Gastrocnemius medialis (tissue), 4 donors: ENCODE measurements around the gene MRPL43.

Source experiments
- CTCF ChIP-seq, 5 experiments: fragments of 450-650 bp in 3 of 5; fragments of 200-600 bp in 2 of 5; sonication (generic) in 2 of 5; IDR thresholded peaks in 4 of 5; conservative IDR thresholded peaks in 1 of 5; 1 replicate in 4 of 5; 2 replicates in 1 of 5; pipeline ENCODE4 v1.5.1; 2016 to 2019; ENCODE audit warnings: antibody characterized with exemption in 5 of 5, mild to moderate bottlenecking in 3 of 5, moderate library complexity in 3 of 5
- POLR2A ChIP-seq, 2 donors: fragments of 450-650 bp; IDR thresholded peaks; one replicate each; pipeline ENCODE4 v1.6.1; 2017; ENCODE audit warnings: antibody characterized with exemption in 2 of 2, mild to moderate bottlenecking in 2 of 2, moderate library complexity in 2 of 2

GRCh38 chr10:101031796-101032636 lies 44.7 kb upstream of the MRPL43 start:
- no peak for TF ChIP-seq CTCF (IDR thresholded peaks at IDR 0.05 in 4 of 5, conservative IDR thresholded peaks at IDR 0.05 in 1 of 5)
- peak; percentile 46 to 61 for TF ChIP-seq POLR2A (IDR thresholded peaks at IDR 0.05)
